ENCODE results near the gene ATXN7L1. TPM values are rescaled to one million over a fixed set of nuclear protein-coding genes. Genes with fewer than 3 reads are reported as not detected.
A peak's percentile ranks its signal among the peaks of the same experiment; 100 is the strongest.
"Not testable (repeated sequence)": the region's sequence is repeated elsewhere in the genome, so short reads cannot be mapped to it uniquely, and the experiment has no call there.

Gene ATXN7L1
- total and polyA plus RNA-seq, 4 donors, result 4.2 to 22.5 (median 8.5) TPM

DNA sequence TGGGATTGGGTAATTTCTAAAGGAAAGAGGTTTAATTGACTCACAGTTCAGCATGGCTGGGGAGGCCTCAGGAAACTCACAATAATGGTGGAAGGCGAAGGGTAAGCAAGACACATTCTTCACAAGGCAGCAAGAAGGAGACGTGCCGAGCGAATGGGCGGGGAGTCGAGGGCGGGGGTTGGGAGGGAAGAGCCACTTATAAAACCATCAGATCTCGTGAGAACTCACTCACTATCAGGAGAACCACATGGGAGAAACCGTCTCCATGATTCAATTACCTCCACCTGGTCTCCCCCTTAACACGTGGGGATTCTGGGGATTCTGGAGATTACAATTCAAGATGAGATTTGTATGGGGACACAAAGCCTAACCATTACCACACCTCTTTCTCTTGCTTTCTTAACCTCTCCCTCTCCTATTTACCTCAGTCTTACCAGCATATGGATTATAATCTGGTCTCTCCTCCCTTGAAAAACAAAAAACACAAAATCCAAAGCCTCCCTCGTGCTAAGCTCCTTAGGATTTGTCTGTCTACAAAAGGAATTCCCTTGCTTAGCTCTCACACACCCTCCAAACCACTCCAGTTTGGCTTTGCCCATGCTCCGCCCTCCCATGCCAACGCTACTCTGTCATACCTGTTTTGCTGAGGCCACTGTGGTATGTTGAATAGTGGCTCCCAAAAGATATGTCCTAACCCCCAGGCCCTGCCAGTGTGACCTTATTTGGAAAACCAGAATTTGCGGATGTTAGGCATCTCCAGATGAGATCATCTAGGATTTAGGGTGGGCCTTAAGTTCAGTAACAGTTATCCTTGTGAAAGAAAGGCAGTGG is 275.5 kb downstream of the ATXN7L1 start:
- H3K9me3 ChIP-seq (ENCODE audit: control insufficient read depth in 4 of 4, insufficient read depth in 3 of 4, low read length in 3 of 4), result no peaks in the 10 kb centered on the region
- no peak for TF ChIP-seq CTCF (IDR thresholded peaks at IDR 0.05; ENCODE audit: control extremely low read depth, extremely low read depth)
- DNase-seq (peak in 2 of 3 donors; percentile 26 to 41), ATAC-seq (ENCODE audit: insufficient read depth, low FRiP score) (peak; percentile 79)
- H3K36me3 ChIP-seq (ENCODE audit: control insufficient read depth in 4 of 4, insufficient read depth in 4 of 4, low read length in 4 of 4), result no peaks in the 10 kb centered on the region
- H3K27me3 ChIP-seq (ENCODE audit: control insufficient read depth in 3 of 3, insufficient read depth in 3 of 3, low read length in 2 of 3), result no peaks in the 10 kb centered on the region
- H3K9ac ChIP-seq (ENCODE audit: insufficient read depth in 1 of 2, low read length in 2 of 2), result no peak overlapping the region
- H3K4me1 ChIP-seq (ENCODE audit: control insufficient read depth in 5 of 5, insufficient read depth in 5 of 5, low read length in 5 of 5), result no peaks in the 10 kb centered on the region
- no peak overlapping the region for H3K4me3 ChIP-seq
- H3K27ac ChIP-seq (ENCODE audit: low read depth in 1 of 2, low read length in 1 of 2), result no peak overlapping the region
- 73 to 81% methylated on average over 14 of the region's 14 CpGs for WGBS, 2 donors

DNA sequence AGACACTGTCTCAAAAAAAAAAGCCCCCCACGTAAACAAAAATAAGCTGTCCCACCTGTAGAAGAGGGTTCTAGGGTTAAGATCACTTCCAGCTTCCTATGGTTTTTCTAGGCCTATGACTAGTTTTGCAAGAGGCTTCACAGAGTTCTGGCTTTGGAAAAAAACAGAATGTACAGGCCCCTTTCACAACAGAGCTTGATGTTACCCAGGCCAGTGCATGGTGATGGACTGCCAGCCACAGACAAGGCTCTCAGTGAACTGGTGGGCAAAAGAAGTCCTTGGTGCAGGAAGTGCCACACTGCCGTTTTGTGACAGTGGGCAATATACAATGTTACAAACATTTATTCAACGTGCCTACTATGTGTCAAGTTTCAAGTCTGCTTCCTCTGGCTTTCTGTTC is 276.8 kb downstream of the ATXN7L1 start:
- DNase-seq (no peak), ATAC-seq (ENCODE audit: insufficient read depth, low FRiP score) (no peak)
- Histone ChIP-seq H3K36me3 (ENCODE audit: control insufficient read depth in 4 of 4, insufficient read depth in 4 of 4, low read length in 4 of 4) (no peaks in the 10 kb centered on the region), H3K9me3 (ENCODE audit: control insufficient read depth in 4 of 4, insufficient read depth in 3 of 4, low read length in 3 of 4) (no peaks in the 10 kb centered on the region), H3K9ac (ENCODE audit: insufficient read depth in 1 of 2, low read length in 2 of 2) (no peak overlapping the region), H3K27me3 (ENCODE audit: control insufficient read depth in 3 of 3, insufficient read depth in 3 of 3, low read length in 2 of 3) (no peaks in the 10 kb centered on the region), H3K4me1 (ENCODE audit: control insufficient read depth in 5 of 5, insufficient read depth in 5 of 5, low read length in 5 of 5) (no peaks in the 10 kb centered on the region), H3K27ac (ENCODE audit: low read depth in 1 of 2, low read length in 1 of 2) (no peak overlapping the region), H3K4me3 (no peak overlapping the region)
- WGBS, 2 donors, result 74 to 77% methylated on average over 3 of the region's 3 CpGs
- no peak for TF ChIP-seq CTCF (IDR thresholded peaks at IDR 0.05; ENCODE audit: control extremely low read depth, extremely low read depth)

DNA sequence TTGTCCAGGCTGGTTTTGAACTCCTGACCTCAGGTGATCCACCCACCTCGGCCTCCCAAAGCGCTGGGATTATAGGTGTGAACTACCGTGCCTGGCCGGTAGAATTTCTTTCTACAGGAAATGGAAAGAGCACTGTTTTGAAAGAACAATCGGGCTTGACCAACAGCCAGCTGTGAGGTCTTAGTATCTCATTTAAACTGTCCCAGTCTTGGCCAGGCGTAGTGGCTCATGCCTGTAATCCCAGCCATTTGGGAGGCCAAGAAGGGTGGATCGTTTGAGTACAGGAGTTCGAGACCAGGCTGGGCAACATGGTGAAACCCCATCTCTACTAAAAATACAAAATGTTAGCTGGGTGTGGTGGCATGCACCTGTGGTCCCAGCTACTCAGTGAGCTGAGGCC is 277.3 kb downstream of the ATXN7L1 start:
- WGBS, 2 donors, result 81 to 82% methylated on average over 8 of the region's 8 CpGs
- not testable (repeated sequence) for H3K27me3 ChIP-seq (ENCODE audit: control insufficient read depth in 3 of 3, insufficient read depth in 3 of 3, low read length in 2 of 3); H3K9me3 ChIP-seq (ENCODE audit: control insufficient read depth in 4 of 4, insufficient read depth in 3 of 4, low read length in 3 of 4); DNase-seq; ATAC-seq (ENCODE audit: insufficient read depth, low FRiP score); H3K4me1 ChIP-seq (ENCODE audit: control insufficient read depth in 5 of 5, insufficient read depth in 5 of 5, low read length in 5 of 5); H3K36me3 ChIP-seq (ENCODE audit: control insufficient read depth in 4 of 4, insufficient read depth in 4 of 4, low read length in 4 of 4); H3K9ac ChIP-seq (ENCODE audit: insufficient read depth in 1 of 2, low read length in 2 of 2); H3K4me3 ChIP-seq; H3K27ac ChIP-seq (ENCODE audit: low read depth in 1 of 2, low read length in 1 of 2)

- H3K4me3 ChIP-seq, result no peak overlapping the region
- no peaks in the 10 kb centered on the region for H3K27me3 ChIP-seq (ENCODE audit: control insufficient read depth in 3 of 3, insufficient read depth in 3 of 3, low read length in 2 of 3)
- ATAC-seq (ENCODE audit: insufficient read depth, low FRiP score) (no peak), DNase-seq (no peak)
- WGBS, 2 donors, result 71 to 81% methylated on average over 4 of the region's 4 CpGs
- no peaks in the 10 kb centered on the region for H3K4me1 ChIP-seq (ENCODE audit: control insufficient read depth in 5 of 5, insufficient read depth in 5 of 5, low read length in 5 of 5)
- no peaks in the 10 kb centered on the region for H3K9me3 ChIP-seq (ENCODE audit: control insufficient read depth in 4 of 4, insufficient read depth in 3 of 4, low read length in 3 of 4)
- H3K36me3 ChIP-seq (ENCODE audit: control insufficient read depth in 4 of 4, insufficient read depth in 4 of 4, low read length in 4 of 4), result no peaks in the 10 kb centered on the region
- no peak overlapping the region for H3K27ac ChIP-seq (ENCODE audit: low read depth in 1 of 2, low read length in 1 of 2)
- TF ChIP-seq CTCF (IDR thresholded peaks at IDR 0.05; ENCODE audit: control extremely low read depth, extremely low read depth), result no peak
- no peak overlapping the region for H3K9ac ChIP-seq (ENCODE audit: insufficient read depth in 1 of 2, low read length in 2 of 2)
Measured at GRCh38 chr7:105596866-105597265, 279.5 kb downstream of the ATXN7L1 start.

Measured in lung (tissue), 12 donors.